WTC11 (cell line): ENCODE results near the gene DNAJC6. TPM values are rescaled to one million over a fixed set of nuclear protein-coding genes. Genes with fewer than 3 reads are reported as not detected.
A peak's percentile ranks its signal among the peaks of the same experiment; 100 is the strongest.

Experiments used
- ATAC-seq: fragments of 200-7000 bp; cut with Tn5 transposase; 2 replicates; pipeline ENCODE4 v1.10.0; 2021; ENCODE audit warnings: mild to moderate bottlenecking, moderate library complexity
- CTCF ChIA-PET: fragments of 300-600 bp; sonication (Branson Sonifier 250); formaldehyde crosslinking; loops from one replicate; lab custom pipeline; 2021; ENCODE audit warnings: antibody characterized with exemption; lab: Charles Lee
- POLR2A ChIA-PET: fragments of 350-600 bp; sonication (Branson Sonifier 250); formaldehyde crosslinking; loops from one replicate; lab custom pipeline; 2021; ENCODE audit warnings: antibody characterized with exemption; lab: Charles Lee
- DNase-seq: peaks from one replicate; pipeline ENCODE4 v3.0.0; 2021; ENCODE audit warnings: low spot score
- H3K27ac Mint-ChIP-seq: 2 replicates; pipeline ENCODE4 v1.8.0; 2021; ENCODE audit warnings: mixed read lengths
- H3K27me3 Mint-ChIP-seq: 2 replicates; pipeline ENCODE4 v1.8.0; 2021; ENCODE audit warnings: low read depth, mild to moderate bottlenecking, moderate library complexity, mixed read lengths
- H3K36me3 Mint-ChIP-seq: 2 replicates; pipeline ENCODE4 v1.8.0; 2021; ENCODE audit warnings: mixed read lengths
- H3K4me1 Mint-ChIP-seq: 2 replicates; pipeline ENCODE4 v1.8.0; 2022; ENCODE audit warnings: mixed read lengths
- H3K4me3 Mint-ChIP-seq: 2 replicates; pipeline ENCODE4 v1.8.0; 2021; ENCODE audit warnings: mild to moderate bottlenecking, moderate library complexity, mixed read lengths
- H3K9me3 Mint-ChIP-seq: 2 replicates; pipeline ENCODE4 v1.8.0; 2021; ENCODE audit warnings: mixed read lengths
- AFF4 ChIP-seq: sonication (generic); formaldehyde crosslinking; IDR thresholded peaks from 2 replicates; pipeline ENCODE4 v1.8.1; 2023; ENCODE audit warnings: mild to moderate bottlenecking, missing genetic modification reagents, borderline replicate concordance
- ELF4 ChIP-seq: sonication (generic); formaldehyde crosslinking; IDR thresholded peaks from 2 replicates; pipeline ENCODE4 v1.8.1; 2022; ENCODE audit warnings: low read depth, mild to moderate bottlenecking, moderate library complexity, missing genetic modification reagents
- EMX1 ChIP-seq: fragments of 250-450 bp; sonication (Bioruptor Pico); IDR thresholded peaks from 2 replicates; pipeline ENCODE4 v1.8.0; 2021; ENCODE audit warnings: mild to moderate bottlenecking
- ERG ChIP-seq: fragments of 250-450 bp; sonication (Bioruptor Pico); IDR thresholded peaks from 2 replicates; pipeline ENCODE4 v1.8.0; 2021; ENCODE audit warnings: mild to moderate bottlenecking
- FOXK1 ChIP-seq: sonication (generic); formaldehyde crosslinking; IDR thresholded peaks from 2 replicates; pipeline ENCODE4 v1.8.0; 2022; ENCODE audit warnings: mild to moderate bottlenecking, moderate library complexity, missing genetic modification reagents
- GABPB1 ChIP-seq: sonication (generic); formaldehyde crosslinking; IDR thresholded peaks from 2 replicates; pipeline ENCODE4 v1.8.1; 2023; ENCODE audit warnings: mild to moderate bottlenecking, missing genetic modification reagents
- GRHL2 ChIP-seq: fragments of 250-450 bp; sonication (Bioruptor Pico); IDR thresholded peaks from 2 replicates; pipeline ENCODE4 v1.8.0; 2022; ENCODE audit warnings: mild to moderate bottlenecking, moderate library complexity; ENCODE audit not compliant: insufficient replicate concordance, severe bottlenecking
- HMGA2 ChIP-seq: fragments of 250-450 bp; sonication (Bioruptor Pico); IDR thresholded peaks from 2 replicates; pipeline ENCODE4 v1.4.0; 2021; ENCODE audit warnings: mild to moderate bottlenecking, moderate library complexity
- NFYB ChIP-seq: sonication (generic); formaldehyde crosslinking; conservative IDR thresholded peaks from 2 replicates; pipeline ENCODE4 v1.8.0; 2022; ENCODE audit warnings: low read depth, missing genetic modification reagents
- OVOL2 ChIP-seq: fragments of 250-450 bp; sonication (Bioruptor Pico); IDR thresholded peaks from 2 replicates; pipeline ENCODE4 v1.9.0; 2021; ENCODE audit warnings: mild to moderate bottlenecking, borderline replicate concordance
- SOX15 ChIP-seq: fragments of 250-450 bp; sonication (Bioruptor Pico); IDR thresholded peaks from 2 replicates; pipeline ENCODE4 v1.9.0; 2021; ENCODE audit warnings: mild to moderate bottlenecking
- SP1 ChIP-seq: sonication (generic); formaldehyde crosslinking; conservative IDR thresholded peaks from 2 replicates; pipeline ENCODE4 v1.8.1; 2022; ENCODE audit warnings: missing genetic modification reagents
- USF1 ChIP-seq: sonication (generic); formaldehyde crosslinking; IDR thresholded peaks from 2 replicates; pipeline ENCODE4 v1.8.0; 2022; ENCODE audit warnings: mild to moderate bottlenecking, missing genetic modification reagents
- ZNF219 ChIP-seq: sonication (generic); formaldehyde crosslinking; IDR thresholded peaks from 2 replicates; pipeline ENCODE4 v1.8.0; 2023; ENCODE audit warnings: missing genetic modification reagents, mild to moderate bottlenecking, borderline replicate concordance
- ZNF232 ChIP-seq: sonication (generic); formaldehyde crosslinking; IDR thresholded peaks from 2 replicates; pipeline ENCODE4 v1.8.0; 2022; ENCODE audit warnings: mild to moderate bottlenecking, missing genetic modification reagents
- total RNA-seq: library from RNA; stranded (reverse); gene quantifications from 3 replicates; pipeline ENCODE4 v1.2.3, GENCODE V29; 2021
- TF ChIP-seq, protein P1 (sequence below): sonication (generic); formaldehyde crosslinking; IDR thresholded peaks from 2 replicates; pipeline ENCODE4 v1.8.0; 2023; ENCODE audit warnings: missing genetic modification reagents
- TF ChIP-seq, protein P2 (sequence below): sonication (generic); formaldehyde crosslinking; IDR thresholded peaks from 2 replicates; pipeline ENCODE4 v1.8.1; 2023; ENCODE audit warnings: mild to moderate bottlenecking, moderate library complexity, missing genetic modification reagents
- TF ChIP-seq, protein P3 (sequence below): sonication (generic); formaldehyde crosslinking; IDR thresholded peaks from 2 replicates; pipeline ENCODE4 v1.8.1; 2023; ENCODE audit warnings: mild to moderate bottlenecking, missing genetic modification reagents, moderate library complexity
- TF ChIP-seq, protein P4 (sequence below): fragments of 250-450 bp; sonication (Bioruptor Pico); IDR thresholded peaks from 2 replicates; pipeline ENCODE4 v1.9.0; 2021; ENCODE audit warnings: mild to moderate bottlenecking, borderline replicate concordance

Gene DNAJC6
- total RNA-seq, 1 experiment from 2014 or later, result 9.1 TPM

- H3K27ac Mint-ChIP-seq, result no peak overlapping the region
- no peak for TF ChIP-seq ZNF232 (CRISPR knock-in tag)
- no peak for TF ChIP-seq SOX15
- TF ChIP-seq AFF4, result no peak
- no peak for TF ChIP-seq GRHL2 (CRISPR knock-in tag)
- no peak for TF ChIP-seq FOXK1 (CRISPR knock-in tag)
- TF ChIP-seq, protein P1, sequence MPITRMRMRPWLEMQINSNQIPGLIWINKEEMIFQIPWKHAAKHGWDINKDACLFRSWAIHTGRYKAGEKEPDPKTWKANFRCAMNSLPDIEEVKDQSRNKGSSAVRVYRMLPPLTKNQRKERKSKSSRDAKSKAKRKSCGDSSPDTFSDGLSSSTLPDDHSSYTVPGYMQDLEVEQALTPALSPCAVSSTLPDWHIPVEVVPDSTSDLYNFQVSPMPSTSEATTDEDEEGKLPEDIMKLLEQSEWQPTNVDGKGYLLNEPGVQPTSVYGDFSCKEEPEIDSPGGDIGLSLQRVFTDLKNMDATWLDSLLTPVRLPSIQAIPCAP (CRISPR knock-in tag), result no peak
- no peak for TF ChIP-seq ERG
- TF ChIP-seq OVOL2, result no peak
- H3K4me3 Mint-ChIP-seq, result no peak overlapping the region
- H3K36me3 Mint-ChIP-seq, result no peaks in the 10 kb centered on the region
- ATAC-seq (no peak), DNase-seq (no peak)
- ChIA-PET POLR2A (no interaction called here), CTCF (no interaction called here)
- no peaks in the 10 kb centered on the region for H3K9me3 Mint-ChIP-seq
- no peaks in the 10 kb centered on the region; the same call in 1 of the 2 replicates for H3K4me1 Mint-ChIP-seq
- no peaks in the 10 kb centered on the region for H3K27me3 Mint-ChIP-seq
Observed at GRCh38 chr1:65323246-65323645, 13.9 kb downstream of the DNAJC6 start.

DNA sequence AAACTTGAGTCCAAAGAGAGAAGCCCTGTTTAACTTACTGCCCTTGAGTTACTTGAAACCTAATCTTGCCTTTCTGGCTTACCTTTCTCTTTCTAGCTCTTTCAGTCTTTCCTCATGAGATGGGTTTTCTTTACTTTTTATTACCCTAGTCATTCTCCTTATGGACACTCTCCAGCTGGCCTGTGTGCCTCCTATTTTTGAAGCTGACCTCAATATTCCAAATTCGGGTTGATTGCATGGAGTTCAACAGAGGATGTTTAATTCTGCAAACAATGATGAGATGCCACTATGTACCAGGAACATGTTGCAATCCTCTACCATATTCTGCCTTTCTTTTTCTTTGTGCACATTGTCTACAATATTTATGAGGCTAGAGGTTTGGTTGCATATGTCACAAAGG, 20.7 kb downstream of the DNAJC6 start:
- H3K4me1 Mint-ChIP-seq, result no peaks in the 10 kb centered on the region
- TF ChIP-seq EMX1 (CRISPR knock-in tag) (no peak), HMGA2 (CRISPR knock-in tag) (no peak)
- TF ChIP-seq, protein P2, sequence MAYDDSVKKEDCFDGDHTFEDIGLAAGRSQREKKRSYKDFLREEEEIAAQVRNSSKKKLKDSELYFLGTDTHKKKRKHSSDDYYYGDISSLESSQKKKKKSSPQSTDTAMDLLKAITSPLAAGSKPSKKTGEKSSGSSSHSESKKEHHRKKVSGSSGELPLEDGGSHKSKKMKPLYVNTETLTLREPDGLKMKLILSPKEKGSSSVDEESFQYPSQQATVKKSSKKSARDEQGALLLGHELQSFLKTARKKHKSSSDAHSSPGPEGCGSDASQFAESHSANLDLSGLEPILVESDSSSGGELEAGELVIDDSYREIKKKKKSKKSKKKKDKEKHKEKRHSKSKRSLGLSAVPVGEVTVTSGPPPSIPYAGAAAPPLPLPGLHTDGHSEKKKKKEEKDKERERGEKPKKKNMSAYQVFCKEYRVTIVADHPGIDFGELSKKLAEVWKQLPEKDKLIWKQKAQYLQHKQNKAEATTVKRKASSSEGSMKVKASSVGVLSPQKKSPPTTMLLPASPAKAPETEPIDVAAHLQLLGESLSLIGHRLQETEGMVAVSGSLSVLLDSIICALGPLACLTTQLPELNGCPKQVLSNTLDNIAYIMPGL (CRISPR knock-in tag), result no peak
- H3K4me3 Mint-ChIP-seq, result no peak overlapping the region
- peaks cover 3% of the 10 kb centered on the region; the same call in 1 of the 2 replicates for H3K9me3 Mint-ChIP-seq
- H3K36me3 Mint-ChIP-seq, result no peaks in the 10 kb centered on the region
- no peaks in the 10 kb centered on the region for H3K27me3 Mint-ChIP-seq
- CTCF ChIA-PET, result no interaction called here
- no peak for ATAC-seq
- POLR2A ChIA-PET, result no interaction called here
- no peak overlapping the region for H3K27ac Mint-ChIP-seq
- no peak for DNase-seq

DNA sequence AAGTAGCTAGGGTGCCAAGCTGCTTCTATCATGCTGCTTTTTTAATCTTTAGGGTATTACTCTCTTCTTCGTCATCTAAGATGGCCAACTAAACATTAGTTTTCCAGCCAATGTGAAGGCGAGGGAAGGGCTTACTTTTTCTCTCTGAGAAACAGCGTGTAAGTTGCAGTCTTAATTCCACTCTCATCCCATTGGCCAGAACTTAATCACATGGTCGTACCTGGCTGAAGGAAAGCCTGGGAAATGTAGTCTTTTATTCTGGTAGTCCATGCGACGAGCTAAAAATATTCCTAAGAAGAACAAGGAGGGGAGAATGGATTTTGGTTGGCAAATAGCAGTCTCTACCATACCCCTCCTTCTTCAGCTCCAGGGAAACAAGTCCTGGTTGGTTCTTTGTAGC, 21.5 kb downstream of the DNAJC6 start:
- Mint-ChIP-seq H3K9me3 (peaks cover 3% of the 10 kb centered on the region; the same call in 1 of the 2 replicates), H3K4me1 (no peaks in the 10 kb centered on the region), H3K27ac (no peak overlapping the region), H3K27me3 (no peaks in the 10 kb centered on the region), H3K4me3 (no peak overlapping the region), H3K36me3 (no peaks in the 10 kb centered on the region)
- no peak for TF ChIP-seq ZNF219
- TF ChIP-seq ELF4 (CRISPR knock-in tag), result no peak
- TF ChIP-seq, protein P3, sequence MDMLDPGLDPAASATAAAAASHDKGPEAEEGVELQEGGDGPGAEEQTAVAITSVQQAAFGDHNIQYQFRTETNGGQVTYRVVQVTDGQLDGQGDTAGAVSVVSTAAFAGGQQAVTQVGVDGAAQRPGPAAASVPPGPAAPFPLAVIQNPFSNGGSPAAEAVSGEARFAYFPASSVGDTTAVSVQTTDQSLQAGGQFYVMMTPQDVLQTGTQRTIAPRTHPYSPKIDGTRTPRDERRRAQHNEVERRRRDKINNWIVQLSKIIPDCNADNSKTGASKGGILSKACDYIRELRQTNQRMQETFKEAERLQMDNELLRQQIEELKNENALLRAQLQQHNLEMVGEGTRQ, result peak; percentile 91
- TF ChIP-seq USF1, result peak; percentile 88
- TF ChIP-seq SP1 (CRISPR knock-in tag), result no peak
- TF ChIP-seq, protein P4, sequence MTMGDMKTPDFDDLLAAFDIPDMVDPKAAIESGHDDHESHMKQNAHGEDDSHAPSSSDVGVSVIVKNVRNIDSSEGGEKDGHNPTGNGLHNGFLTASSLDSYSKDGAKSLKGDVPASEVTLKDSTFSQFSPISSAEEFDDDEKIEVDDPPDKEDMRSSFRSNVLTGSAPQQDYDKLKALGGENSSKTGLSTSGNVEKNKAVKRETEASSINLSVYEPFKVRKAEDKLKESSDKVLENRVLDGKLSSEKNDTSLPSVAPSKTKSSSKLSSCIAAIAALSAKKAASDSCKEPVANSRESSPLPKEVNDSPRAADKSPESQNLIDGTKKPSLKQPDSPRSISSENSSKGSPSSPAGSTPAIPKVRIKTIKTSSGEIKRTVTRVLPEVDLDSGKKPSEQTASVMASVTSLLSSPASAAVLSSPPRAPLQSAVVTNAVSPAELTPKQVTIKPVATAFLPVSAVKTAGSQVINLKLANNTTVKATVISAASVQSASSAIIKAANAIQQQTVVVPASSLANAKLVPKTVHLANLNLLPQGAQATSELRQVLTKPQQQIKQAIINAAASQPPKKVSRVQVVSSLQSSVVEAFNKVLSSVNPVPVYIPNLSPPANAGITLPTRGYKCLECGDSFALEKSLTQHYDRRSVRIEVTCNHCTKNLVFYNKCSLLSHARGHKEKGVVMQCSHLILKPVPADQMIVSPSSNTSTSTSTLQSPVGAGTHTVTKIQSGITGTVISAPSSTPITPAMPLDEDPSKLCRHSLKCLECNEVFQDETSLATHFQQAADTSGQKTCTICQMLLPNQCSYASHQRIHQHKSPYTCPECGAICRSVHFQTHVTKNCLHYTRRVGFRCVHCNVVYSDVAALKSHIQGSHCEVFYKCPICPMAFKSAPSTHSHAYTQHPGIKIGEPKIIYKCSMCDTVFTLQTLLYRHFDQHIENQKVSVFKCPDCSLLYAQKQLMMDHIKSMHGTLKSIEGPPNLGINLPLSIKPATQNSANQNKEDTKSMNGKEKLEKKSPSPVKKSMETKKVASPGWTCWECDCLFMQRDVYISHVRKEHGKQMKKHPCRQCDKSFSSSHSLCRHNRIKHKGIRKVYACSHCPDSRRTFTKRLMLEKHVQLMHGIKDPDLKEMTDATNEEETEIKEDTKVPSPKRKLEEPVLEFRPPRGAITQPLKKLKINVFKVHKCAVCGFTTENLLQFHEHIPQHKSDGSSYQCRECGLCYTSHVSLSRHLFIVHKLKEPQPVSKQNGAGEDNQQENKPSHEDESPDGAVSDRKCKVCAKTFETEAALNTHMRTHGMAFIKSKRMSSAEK (CRISPR knock-in tag), result no peak
- no peak for TF ChIP-seq GABPB1 (CRISPR knock-in tag)
- peak; percentile 97 for TF ChIP-seq NFYB
- peak; percentile 98 for ATAC-seq
- ChIA-PET POLR2A (no interaction called here), CTCF (interaction anchor here (0.9 to 1.1 kb wide), 2 partner anchors 10 to 89 kb away, joined by 3 read pairs; no protein-coding TSS in a partner anchor)
- no peak for DNase-seq
